Mesothelial cell of epicardium (in vitro differentiated cells): ENCODE measurements around the gene RIN1. TPM values are rescaled to one million over a fixed set of nuclear protein-coding genes. Genes with fewer than 3 reads are reported as not detected.
"Not testable (repeated sequence)": the region's sequence is repeated elsewhere in the genome, so short reads cannot be mapped to it uniquely, and the experiment has no call there.

Experiments
- DNase-seq, 2 experiments: peaks; one replicate each; pipeline ENCODE4 v3.0.0; 2021; ENCODE audit warnings: low spot score in 2 of 2; ENCODE audit not compliant: unreplicated experiment in 2 of 2
- H3K27ac Mint-ChIP-seq: 2 replicates; pipeline ENCODE4 v1.8.0; 2021; ENCODE audit warnings: mixed read lengths
- H3K27me3 Mint-ChIP-seq: 2 replicates; pipeline ENCODE4 v1.8.0; 2021; ENCODE audit warnings: low read depth, mixed read lengths
- H3K36me3 Mint-ChIP-seq: 2 replicates; pipeline ENCODE4 v1.8.0; 2021; ENCODE audit warnings: mixed read lengths
- H3K4me1 Mint-ChIP-seq: 2 replicates; pipeline ENCODE4 v1.8.0; 2021; ENCODE audit warnings: mixed read lengths
- H3K4me3 Mint-ChIP-seq: 2 replicates; pipeline ENCODE4 v1.8.0; 2021; ENCODE audit warnings: mild to moderate bottlenecking, moderate library complexity, mixed read lengths
- H3K9me3 Mint-ChIP-seq: 2 replicates; pipeline ENCODE4 v1.8.0; 2021; ENCODE audit warnings: mixed read lengths
- total RNA-seq: library from RNA; stranded (reverse); gene quantifications from 3 replicates; pipeline ENCODE4 v1.2.1, GENCODE V29; 2021
- TF ChIP-seq, protein P1 (sequence below): fragments of 200-600 bp; sonication (generic); IDR thresholded peaks from one replicate; pipeline ENCODE4 v1.5.0; 2021; ENCODE audit warnings: antibody characterized with exemption; ENCODE audit not compliant: unreplicated experiment

The RIN1 gene
- total RNA-seq, 1 donor from 2014 or later, result 7.1 TPM

DNA sequence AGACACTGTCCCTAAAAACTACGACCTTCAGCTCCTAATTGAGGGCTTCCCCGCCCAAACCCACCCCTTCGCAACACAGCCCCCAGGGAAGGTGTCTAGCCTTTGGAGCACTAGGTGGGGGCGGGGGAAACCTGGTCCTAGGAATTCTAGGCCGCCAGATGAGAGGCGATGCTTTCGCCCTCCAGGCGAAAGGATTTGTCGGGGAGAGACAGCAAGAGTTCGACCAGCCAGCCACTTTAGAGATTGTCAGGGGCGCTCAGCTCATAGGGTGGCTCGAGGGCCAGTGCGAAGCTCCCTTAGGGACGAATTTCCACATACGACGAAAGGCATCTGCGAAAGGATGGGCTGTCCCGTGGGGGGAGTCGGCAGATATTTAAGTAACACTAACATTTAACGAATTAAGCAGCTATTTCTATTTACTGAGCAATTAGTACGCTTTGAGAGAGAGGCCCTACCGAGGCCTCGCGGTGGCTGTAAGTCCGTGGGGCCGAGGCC lies 24.7 kb downstream of the RIN1 start:
- peak overlapping the region; percentile 84 for H3K4me3 Mint-ChIP-seq
- H3K36me3 Mint-ChIP-seq, result no peaks in the 10 kb centered on the region
- peaks cover 5% of the 10 kb centered on the region for H3K27me3 Mint-ChIP-seq
- peaks cover 28% of the 10 kb centered on the region for H3K4me1 Mint-ChIP-seq
- TF ChIP-seq, protein P1, sequence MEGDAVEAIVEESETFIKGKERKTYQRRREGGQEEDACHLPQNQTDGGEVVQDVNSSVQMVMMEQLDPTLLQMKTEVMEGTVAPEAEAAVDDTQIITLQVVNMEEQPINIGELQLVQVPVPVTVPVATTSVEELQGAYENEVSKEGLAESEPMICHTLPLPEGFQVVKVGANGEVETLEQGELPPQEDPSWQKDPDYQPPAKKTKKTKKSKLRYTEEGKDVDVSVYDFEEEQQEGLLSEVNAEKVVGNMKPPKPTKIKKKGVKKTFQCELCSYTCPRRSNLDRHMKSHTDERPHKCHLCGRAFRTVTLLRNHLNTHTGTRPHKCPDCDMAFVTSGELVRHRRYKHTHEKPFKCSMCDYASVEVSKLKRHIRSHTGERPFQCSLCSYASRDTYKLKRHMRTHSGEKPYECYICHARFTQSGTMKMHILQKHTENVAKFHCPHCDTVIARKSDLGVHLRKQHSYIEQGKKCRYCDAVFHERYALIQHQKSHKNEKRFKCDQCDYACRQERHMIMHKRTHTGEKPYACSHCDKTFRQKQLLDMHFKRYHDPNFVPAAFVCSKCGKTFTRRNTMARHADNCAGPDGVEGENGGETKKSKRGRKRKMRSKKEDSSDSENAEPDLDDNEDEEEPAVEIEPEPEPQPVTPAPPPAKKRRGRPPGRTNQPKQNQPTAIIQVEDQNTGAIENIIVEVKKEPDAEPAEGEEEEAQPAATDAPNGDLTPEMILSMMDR, result peak; percentile 73
- H3K9me3 Mint-ChIP-seq, result no peaks in the 10 kb centered on the region
- H3K27ac Mint-ChIP-seq, result peak overlapping the region; percentile 98
- no peak for DNase-seq

DNA sequence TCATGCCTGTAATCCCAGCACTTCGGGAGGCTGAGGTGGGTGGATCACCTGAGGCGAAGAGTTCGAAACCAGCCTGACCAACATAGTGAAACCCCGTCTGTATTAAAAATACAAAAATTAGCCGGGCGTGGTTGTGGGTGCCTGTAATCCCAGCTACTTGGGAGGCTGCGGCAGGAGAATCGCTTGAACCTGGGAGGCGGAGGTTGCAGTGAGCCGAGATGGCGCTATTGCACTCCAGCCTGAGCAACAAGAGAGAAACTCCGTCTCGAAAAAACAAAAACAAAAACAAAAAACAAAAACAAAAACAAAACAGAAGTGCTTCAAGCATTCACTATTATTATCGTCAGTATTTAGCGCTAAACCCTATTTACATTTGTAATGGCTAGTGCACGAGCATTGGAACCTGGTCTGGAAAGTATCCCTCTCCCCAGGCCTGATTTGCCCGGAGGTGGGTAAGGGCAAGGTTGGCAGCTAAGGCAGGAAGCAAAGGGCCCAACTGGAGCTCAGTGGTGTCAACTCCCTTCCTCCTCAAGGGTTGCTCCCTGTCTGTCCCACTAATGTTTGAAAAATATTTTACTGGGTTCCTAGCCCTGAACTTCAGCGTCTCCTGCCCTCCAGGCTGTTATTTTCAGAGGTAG lies 25.3 kb downstream of the RIN1 start:
- H3K9me3 Mint-ChIP-seq, H3K27ac Mint-ChIP-seq, H3K36me3 Mint-ChIP-seq, H3K27me3 Mint-ChIP-seq, DNase-seq, H3K4me3 Mint-ChIP-seq: not testable (repeated sequence)
- H3K4me1 Mint-ChIP-seq, result peaks cover 24% of the 10 kb centered on the region

DNA sequence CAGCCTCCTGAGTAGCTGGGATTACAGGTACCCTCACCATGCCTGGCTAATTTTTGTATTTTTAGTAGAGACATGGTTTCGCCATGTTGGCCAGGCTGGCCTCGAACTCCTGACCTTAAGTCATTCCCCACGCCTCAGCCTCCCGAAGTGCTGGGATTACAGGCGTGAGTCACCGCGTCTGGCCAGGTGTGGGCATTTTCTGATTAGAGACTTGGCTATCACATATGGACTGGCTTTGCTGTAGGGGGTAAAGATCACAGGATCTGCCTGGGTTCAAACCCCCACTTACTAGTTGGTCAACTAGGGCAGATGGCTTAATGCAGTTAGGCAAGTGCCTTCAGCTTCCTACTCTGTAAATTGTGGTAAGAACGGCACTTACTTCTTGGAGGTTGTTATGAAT lies 25.9 kb downstream of the RIN1 start:
- H3K27me3 Mint-ChIP-seq, result peaks cover 5% of the 10 kb centered on the region
- TF ChIP-seq, protein P1, result no peak
- H3K4me3 Mint-ChIP-seq, result no peak overlapping the region

DNA sequence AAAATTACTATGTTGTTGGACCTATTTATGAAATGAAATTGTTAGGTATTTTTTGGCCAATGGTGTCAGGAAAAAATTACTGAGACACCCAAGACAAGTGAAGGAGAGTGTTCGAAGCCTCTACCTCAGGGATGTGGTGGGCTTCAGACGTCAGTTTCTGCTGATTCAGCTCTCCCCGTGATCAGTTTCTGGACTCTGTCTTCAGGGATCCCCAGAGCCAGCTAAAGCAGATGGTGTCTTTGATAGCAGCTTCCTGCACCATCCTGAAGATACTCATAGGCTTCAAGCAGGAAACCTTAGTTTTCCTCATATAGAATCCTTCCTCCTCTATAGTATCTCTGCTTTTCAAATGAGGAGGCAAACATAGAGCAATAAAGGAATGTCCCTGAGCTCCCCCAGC lies 26.8 kb downstream of the RIN1 start:
- peaks cover 9% of the 10 kb centered on the region for H3K27me3 Mint-ChIP-seq
- H3K36me3 Mint-ChIP-seq, result no peaks in the 10 kb centered on the region
- no peak for DNase-seq
- TF ChIP-seq, protein P1, result no peak
- H3K27ac Mint-ChIP-seq, result no peak overlapping the region
- no peaks in the 10 kb centered on the region for H3K9me3 Mint-ChIP-seq
- H3K4me3 Mint-ChIP-seq, result no peak overlapping the region
- peaks cover 11% of the 10 kb centered on the region for H3K4me1 Mint-ChIP-seq

More for the DNA sequence above, 25.9 kb downstream of the RIN1 start:
- DNase-seq, result no peak
- peaks cover 18% of the 10 kb centered on the region for H3K4me1 Mint-ChIP-seq
- no peaks in the 10 kb centered on the region for H3K9me3 Mint-ChIP-seq
- no peaks in the 10 kb centered on the region for H3K36me3 Mint-ChIP-seq
- H3K27ac Mint-ChIP-seq, result no peak overlapping the region

DNA sequence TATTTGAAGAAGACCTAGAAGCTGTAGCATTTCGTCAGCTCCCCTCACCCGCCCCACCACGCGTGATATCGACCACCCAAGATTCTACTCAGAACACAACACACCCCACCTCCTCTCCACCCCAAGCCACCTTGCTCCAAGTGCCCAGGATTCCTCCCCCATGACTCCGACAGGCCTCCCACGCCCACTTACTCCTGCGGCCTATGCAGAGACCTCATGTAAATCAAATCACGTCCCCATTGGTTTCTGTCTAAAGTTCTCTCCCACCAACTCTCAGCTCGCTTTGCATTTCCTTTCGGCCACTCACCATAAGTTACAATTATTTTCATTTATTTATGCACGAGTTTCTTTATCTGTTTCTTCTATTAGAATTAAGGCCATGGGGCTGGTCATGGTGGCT lies 33.6 kb downstream of the RIN1 start:
- Mint-ChIP-seq H3K27me3 (peaks cover 13% of the 10 kb centered on the region), H3K27ac (no peak overlapping the region), H3K9me3 (no peaks in the 10 kb centered on the region), H3K36me3 (no peaks in the 10 kb centered on the region), H3K4me1 (no peaks in the 10 kb centered on the region), H3K4me3 (no peak overlapping the region)
- no peak for DNase-seq
- TF ChIP-seq, protein P1, result no peak

DNA sequence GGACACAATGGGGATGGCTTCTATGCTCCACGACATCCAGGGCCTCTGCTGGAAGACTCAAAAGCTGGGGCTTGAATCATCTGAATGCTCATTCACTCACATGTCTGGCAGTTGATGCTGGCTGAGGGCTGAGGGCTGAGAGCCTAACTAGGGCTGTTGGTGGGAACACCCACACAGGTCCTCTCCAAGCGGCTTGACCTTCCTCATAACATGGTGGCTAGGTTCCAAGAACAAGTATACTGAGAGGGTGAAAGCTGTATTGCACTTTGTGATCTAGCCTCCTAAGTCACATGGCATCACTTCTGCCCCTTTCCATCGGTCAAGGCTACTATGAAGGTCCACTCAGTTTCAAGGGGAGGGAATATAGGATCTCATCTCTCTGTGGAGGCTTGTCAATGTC lies 37.0 kb downstream of the RIN1 start:
- TF ChIP-seq, protein P1, result no peak
- Mint-ChIP-seq H3K4me1 (no peaks in the 10 kb centered on the region), H3K4me3 (no peak overlapping the region), H3K27ac (no peak overlapping the region), H3K27me3 (peaks cover 24% of the 10 kb centered on the region), H3K9me3 (no peaks in the 10 kb centered on the region), H3K36me3 (no peaks in the 10 kb centered on the region)
- no peak for DNase-seq
